ENCODE measurements around the gene SMG9. TPM values are rescaled to one million over a fixed set of nuclear protein-coding genes. Genes with fewer than 3 reads are reported as not detected.

SMG9 gene
- total and polyA plus RNA-seq, 12 donors, result 10.0 to 30.4 (median 13.4) TPM

DNA sequence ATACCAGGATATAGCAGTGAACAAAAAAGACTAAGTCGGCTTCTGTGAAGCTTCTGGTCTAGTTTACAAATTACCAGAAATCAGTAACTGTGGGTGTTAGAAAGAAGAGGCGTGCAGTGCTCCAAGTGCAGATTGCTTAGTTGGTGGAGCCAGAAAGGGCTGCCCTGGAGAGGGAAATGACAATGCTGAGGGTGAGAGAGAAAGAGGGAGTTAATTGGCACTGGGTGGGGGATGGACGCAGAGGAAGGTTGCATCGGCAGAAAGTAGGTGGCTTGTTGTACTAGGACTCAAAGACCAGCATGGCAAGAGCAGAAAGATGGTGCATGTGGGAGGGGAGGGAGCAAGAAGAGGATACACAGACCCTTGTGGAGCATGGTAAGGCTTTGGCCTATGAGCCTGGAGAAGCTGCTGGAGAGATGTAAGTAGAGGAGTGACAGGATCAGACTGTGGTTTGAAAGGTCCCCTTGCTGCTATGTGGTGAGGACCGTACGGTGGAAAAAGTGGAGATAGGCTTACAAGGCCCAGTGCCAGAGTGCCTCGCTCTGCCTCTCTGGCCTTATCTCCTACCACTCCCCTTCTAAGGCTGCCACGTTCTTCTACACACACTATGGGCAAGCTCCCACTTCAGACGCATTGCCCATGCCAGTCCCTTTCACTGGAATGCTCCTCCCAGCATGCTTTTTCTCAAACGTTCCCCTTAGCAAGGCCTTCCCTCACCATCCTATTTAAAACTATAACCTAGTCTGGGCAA is 13.5 kb downstream of the SMG9 start:
- intact Hi-C loops (cut with DNase I), result loop anchor here in 1 of 10 donors (2.0 kb wide), 1 partner anchor 34 kb away; no protein-coding TSS in a partner anchor
- Histone ChIP-seq H3K36me3 (peaks cover 4 to 100% (median 46%) of the 10 kb centered on the region in 9 donors), H3K9me3 (no peaks in the 10 kb centered on the region), H3K4me3 (no peak overlapping the region), H3K27me3 (no peaks in the 10 kb centered on the region), H3K27ac (peak overlapping the region in 4 of 10 donors; percentile 19 to 50 (median 31)), H3K4me1 (peaks cover 0 to 32% (median 0%) of the 10 kb centered on the region in 9 donors)
- DNase-seq (peak in 1 of 2 donors; percentile 19), ATAC-seq (peak in 6 of 8 donors; percentile 28 to 91 (median 74))
- 64 to 76% methylated on average over 10 of the region's 10 CpGs for WGBS, 2 donors
- TF ChIP-seq, protein P1, sequence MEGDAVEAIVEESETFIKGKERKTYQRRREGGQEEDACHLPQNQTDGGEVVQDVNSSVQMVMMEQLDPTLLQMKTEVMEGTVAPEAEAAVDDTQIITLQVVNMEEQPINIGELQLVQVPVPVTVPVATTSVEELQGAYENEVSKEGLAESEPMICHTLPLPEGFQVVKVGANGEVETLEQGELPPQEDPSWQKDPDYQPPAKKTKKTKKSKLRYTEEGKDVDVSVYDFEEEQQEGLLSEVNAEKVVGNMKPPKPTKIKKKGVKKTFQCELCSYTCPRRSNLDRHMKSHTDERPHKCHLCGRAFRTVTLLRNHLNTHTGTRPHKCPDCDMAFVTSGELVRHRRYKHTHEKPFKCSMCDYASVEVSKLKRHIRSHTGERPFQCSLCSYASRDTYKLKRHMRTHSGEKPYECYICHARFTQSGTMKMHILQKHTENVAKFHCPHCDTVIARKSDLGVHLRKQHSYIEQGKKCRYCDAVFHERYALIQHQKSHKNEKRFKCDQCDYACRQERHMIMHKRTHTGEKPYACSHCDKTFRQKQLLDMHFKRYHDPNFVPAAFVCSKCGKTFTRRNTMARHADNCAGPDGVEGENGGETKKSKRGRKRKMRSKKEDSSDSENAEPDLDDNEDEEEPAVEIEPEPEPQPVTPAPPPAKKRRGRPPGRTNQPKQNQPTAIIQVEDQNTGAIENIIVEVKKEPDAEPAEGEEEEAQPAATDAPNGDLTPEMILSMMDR (IDR thresholded peaks at IDR 0.05), result no peak

DNA sequence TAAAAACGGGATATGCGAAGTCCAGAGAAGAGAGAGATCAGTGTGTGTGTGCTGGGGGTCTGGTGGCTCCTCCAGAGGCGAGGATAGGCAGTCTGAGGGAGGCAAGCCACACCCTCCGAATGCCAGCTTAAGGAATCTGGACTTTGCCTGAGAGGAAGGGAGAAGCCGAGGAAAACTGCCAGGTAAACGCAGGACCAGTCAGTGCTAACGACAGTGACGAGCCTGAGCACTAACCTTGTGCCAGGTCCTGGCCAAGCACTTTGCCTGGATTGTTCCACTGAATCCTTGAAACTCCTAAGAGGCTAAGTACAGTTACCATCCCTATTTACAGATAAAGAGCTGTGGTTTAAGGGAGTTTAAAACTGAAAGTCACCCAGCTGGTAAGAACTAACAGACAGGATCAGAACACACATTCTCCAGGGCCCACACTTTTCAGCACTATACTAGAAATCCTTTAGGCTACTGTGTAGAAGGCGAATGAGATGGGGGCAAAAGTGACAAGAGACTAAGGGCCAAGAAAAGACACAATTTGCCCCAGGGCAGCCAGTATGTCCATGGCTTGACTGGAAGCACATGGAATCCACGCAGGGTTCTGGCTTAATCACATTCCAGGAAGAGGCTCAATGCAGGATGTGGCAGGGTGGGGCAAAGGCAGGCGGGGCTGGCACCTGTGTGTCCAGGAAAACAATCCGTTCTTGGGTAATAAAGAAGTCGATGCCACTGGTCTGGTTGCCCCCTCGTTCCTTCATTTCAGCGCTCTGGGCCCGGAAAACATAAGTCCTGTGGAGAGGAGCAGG is 15.1 kb downstream of the SMG9 start:
- TF ChIP-seq, protein P1 (IDR thresholded peaks at IDR 0.05), result no peak
- DNase-seq (no peak), ATAC-seq (no peak)
- no peak overlapping the region for H3K4me3 ChIP-seq
- 80 to 86% methylated on average over 16 of the region's 16 CpGs for WGBS, 2 donors
- no peaks in the 10 kb centered on the region for H3K9me3 ChIP-seq
- H3K4me1 ChIP-seq, result peaks cover 0 to 22% (median 0%) of the 10 kb centered on the region in 9 donors
- peaks cover 4 to 100% (median 53%) of the 10 kb centered on the region in 9 donors for H3K36me3 ChIP-seq
- H3K27ac ChIP-seq, result peak overlapping the region in 3 of 10 donors; percentile 4 to 35 (median 26)
- H3K27me3 ChIP-seq, result no peaks in the 10 kb centered on the region
- intact Hi-C loops (cut with DNase I), result loop anchor here in 1 of 10 donors (2.0 kb wide), 1 partner anchor 35 kb away; no protein-coding TSS in a partner anchor

DNA sequence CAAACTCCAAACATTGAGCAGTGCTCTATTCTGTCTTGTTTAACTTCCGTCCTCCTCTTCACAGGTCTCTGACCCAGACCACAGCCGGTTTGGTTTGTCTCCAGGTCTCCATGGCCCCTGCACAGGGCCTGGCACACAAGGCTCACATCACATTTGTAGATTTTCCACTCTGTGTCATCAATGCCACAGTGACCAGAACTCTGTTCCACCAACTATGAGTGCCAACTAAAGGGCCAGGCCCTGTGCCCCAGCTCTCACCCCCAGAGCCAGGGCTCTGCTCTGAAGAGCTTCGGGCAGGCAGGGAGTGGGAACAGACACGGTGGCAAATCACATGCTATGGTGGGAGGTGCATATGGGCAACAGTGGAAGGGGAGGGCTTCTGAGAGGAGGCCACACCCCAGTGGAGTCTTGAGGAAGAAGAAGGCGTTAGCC is 16.0 kb downstream of the SMG9 start:
- no peaks in the 10 kb centered on the region for H3K9me3 ChIP-seq
- H3K27me3 ChIP-seq, result no peaks in the 10 kb centered on the region
- ATAC-seq (peak in 3 of 8 donors; percentile 30 to 43 (median 34)), DNase-seq (no peak)
- H3K36me3 ChIP-seq, result peaks cover 4 to 100% (median 58%) of the 10 kb centered on the region in 9 donors
- peaks cover 0 to 19% (median 0%) of the 10 kb centered on the region in 9 donors for H3K4me1 ChIP-seq
- peak overlapping the region in 1 of 10 donors; percentile 35 for H3K27ac ChIP-seq
- WGBS, 2 donors, result 60 to 63% methylated on average over 5 of the region's 5 CpGs
- TF ChIP-seq, protein P1 (IDR thresholded peaks at IDR 0.05), result no peak
- intact Hi-C loops (cut with DNase I), result no loop called here
- H3K4me3 ChIP-seq, result no peak overlapping the region

DNA sequence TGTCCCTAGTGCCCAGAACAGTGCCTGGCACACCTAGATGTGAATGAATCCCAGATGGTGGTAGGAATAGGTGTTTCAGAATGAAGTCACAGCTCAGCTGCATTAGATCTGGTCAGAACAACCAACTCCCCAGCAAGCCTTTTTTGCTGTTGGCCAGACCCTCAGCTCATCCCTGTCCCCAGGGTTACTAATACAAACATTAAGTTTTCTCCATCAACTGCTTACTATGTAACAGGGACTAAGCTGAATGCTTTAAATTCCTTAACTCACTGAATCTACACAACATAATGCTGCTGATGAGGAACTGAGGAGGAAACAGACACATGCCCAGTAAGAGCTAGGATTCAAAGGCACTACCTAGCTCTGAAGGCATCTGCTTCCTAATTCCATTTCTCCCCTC is 18.8 kb downstream of the SMG9 start:
- no peak overlapping the region for H3K4me3 ChIP-seq
- no peaks in the 10 kb centered on the region for H3K27me3 ChIP-seq
- no peaks in the 10 kb centered on the region for H3K9me3 ChIP-seq
- no peak overlapping the region for H3K27ac ChIP-seq
- TF ChIP-seq, protein P1 (IDR thresholded peaks at IDR 0.05), result no peak
- peaks cover 0 to 11% (median 0%) of the 10 kb centered on the region in 9 donors for H3K4me1 ChIP-seq
- ATAC-seq (no peak), DNase-seq (no peak)
- intact Hi-C loops (cut with DNase I), result no loop called here
- peaks cover 0 to 100% (median 64%) of the 10 kb centered on the region in 9 donors for H3K36me3 ChIP-seq
